Tibial nerve (tissue), 4 donors: ENCODE measurements around the gene CFAP20DC. TPM values are rescaled to one million over a fixed set of nuclear protein-coding genes. Genes with fewer than 3 reads are reported as not detected.

Source experiments
- DNase-seq, 2 donors: peaks; one replicate each; pipeline ENCODE4 v3.0.0-alpha.2; 2019; ENCODE audit warnings: low spot score in 2 of 2
- H3K27ac ChIP-seq, 4 donors: fragments of 200-600 bp; sonication (generic) in 3 of 4; one replicate each; pipeline ENCODE4 v1.5.1; 2017 to 2019; ENCODE audit warnings: mild to moderate bottlenecking in 1 of 4
- H3K27me3 ChIP-seq, 2 donors: fragments of 200-600 bp; sonication (generic) in 1 of 2; one replicate each; pipeline versions ENCODE4 v1.5.1 to v1.6.0; 2017 to 2019
- H3K36me3 ChIP-seq, 3 donors: fragments of 200-600 bp; sonication (generic); one replicate each; pipeline ENCODE4 v1.5.1; 2018 to 2019
- H3K4me1 ChIP-seq, 4 donors: fragments of 200-600 bp; sonication (generic) in 3 of 4; one replicate each; pipeline ENCODE4 v1.5.1; 2017 to 2019
- H3K4me3 ChIP-seq, 4 donors: fragments of 200-600 bp; sonication (generic) in 3 of 4; one replicate each; pipeline ENCODE4 v1.5.1; 2017 to 2019; ENCODE audit warnings: mild to moderate bottlenecking in 1 of 4, moderate library complexity in 1 of 4
- H3K9me3 ChIP-seq, 4 donors: fragments of 200-600 bp; sonication (generic) in 3 of 4; one replicate each; pipeline ENCODE4 v1.5.1; 2017 to 2019
- EP300 ChIP-seq, 2 donors: sonication (generic); formaldehyde crosslinking; IDR thresholded peaks; one replicate each; pipeline ENCODE4 v1.6.1; 2017; ENCODE audit warnings: antibody characterized with exemption in 2 of 2, mild to moderate bottlenecking in 1 of 2
- POLR2A ChIP-seq, 2 donors: fragments of 450-650 bp; IDR thresholded peaks; one replicate each; pipeline ENCODE4 v1.6.1; 2017; ENCODE audit warnings: antibody characterized with exemption in 2 of 2, mild to moderate bottlenecking in 2 of 2, moderate library complexity in 2 of 2
- WGBS, 2 donors: methylation state at CpG; one replicate each; pipeline ENCODE4 v1.1.5; 2018; 5-methylcytosine and 5-hydroxymethylcytosine counted together
- total RNA-seq, 4 donors: library from RNA; depleted of rRNA; stranded (reverse); fragments of >200 nt; gene quantifications; one replicate each; pipeline ENCODE4 v1.1.0, GENCODE V29; 2016
- TF ChIP-seq, protein P1 (sequence below), 5 experiments: fragments of 200-600 bp in 3 of 5; fragments of 450-650 bp in 2 of 5; sonication (generic) in 3 of 5; IDR thresholded peaks; one replicate each; pipeline ENCODE4 v1.5.1; 2016 to 2019; ENCODE audit warnings: antibody characterized with exemption in 5 of 5, mild to moderate bottlenecking in 3 of 5, moderate library complexity in 2 of 5

The CFAP20DC gene
- total RNA-seq, 4 donors from 2014 or later = 1.3 to 2.0 (median 1.7) TPM

DNA sequence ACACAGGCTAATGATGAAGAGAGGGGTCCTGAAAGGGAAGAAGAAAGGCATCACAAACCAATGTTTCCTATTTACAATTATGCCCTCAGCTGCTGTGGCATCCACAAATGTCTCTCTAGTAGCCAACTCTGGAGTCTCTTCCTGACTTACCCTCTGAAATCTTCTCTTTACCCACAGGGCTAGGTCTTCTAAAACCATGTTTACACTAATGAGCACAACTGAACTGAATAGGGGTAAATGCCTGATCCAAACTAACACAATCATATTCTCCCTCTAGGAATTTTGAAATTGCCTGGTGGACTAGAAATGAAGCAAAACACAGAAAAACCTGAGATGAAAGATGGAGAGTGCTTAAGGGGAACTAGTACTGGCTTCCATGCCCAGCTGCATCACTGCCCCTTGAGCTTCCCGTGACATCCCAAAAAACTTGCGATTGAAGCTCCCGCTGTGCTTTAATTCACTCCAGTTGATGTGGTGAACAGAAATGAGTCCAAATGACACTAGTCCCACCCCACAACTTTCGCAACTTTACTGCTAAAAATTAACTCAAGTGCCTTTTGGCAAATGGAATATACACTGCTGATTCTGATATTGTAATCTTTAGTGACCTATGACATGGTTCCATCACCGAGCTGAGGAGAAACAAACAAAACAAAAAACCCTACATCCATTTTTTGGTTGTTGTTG lies 32.8 kb downstream of the CFAP20DC start:
- no peaks in the 10 kb centered on the region for H3K36me3 ChIP-seq
- WGBS, 2 donors = 86 to 89% methylated on average over 5 of the region's 5 CpGs

GRCh38 chr3:59013611-59014010 lies 36.2 kb downstream of the CFAP20DC start:
- Histone ChIP-seq H3K4me1 (no peaks in the 10 kb centered on the region), H3K9me3 (no peaks in the 10 kb centered on the region), H3K27ac (no peak overlapping the region), H3K36me3 (no peaks in the 10 kb centered on the region), H3K4me3 (no peak overlapping the region), H3K27me3 (no peaks in the 10 kb centered on the region)
- WGBS, 2 donors = 76 to 83% methylated on average over 1 of the region's 1 CpG
- no peak for DNase-seq
- no peak for TF ChIP-seq EP300 (IDR thresholded peaks at IDR 0.05)
- TF ChIP-seq, protein P1, sequence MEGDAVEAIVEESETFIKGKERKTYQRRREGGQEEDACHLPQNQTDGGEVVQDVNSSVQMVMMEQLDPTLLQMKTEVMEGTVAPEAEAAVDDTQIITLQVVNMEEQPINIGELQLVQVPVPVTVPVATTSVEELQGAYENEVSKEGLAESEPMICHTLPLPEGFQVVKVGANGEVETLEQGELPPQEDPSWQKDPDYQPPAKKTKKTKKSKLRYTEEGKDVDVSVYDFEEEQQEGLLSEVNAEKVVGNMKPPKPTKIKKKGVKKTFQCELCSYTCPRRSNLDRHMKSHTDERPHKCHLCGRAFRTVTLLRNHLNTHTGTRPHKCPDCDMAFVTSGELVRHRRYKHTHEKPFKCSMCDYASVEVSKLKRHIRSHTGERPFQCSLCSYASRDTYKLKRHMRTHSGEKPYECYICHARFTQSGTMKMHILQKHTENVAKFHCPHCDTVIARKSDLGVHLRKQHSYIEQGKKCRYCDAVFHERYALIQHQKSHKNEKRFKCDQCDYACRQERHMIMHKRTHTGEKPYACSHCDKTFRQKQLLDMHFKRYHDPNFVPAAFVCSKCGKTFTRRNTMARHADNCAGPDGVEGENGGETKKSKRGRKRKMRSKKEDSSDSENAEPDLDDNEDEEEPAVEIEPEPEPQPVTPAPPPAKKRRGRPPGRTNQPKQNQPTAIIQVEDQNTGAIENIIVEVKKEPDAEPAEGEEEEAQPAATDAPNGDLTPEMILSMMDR (IDR thresholded peaks at IDR 0.05) = no peak
- no peak for TF ChIP-seq POLR2A (IDR thresholded peaks at IDR 0.05)

More for the DNA sequence above, 32.8 kb downstream of the CFAP20DC start:
- no peaks in the 10 kb centered on the region for H3K27me3 ChIP-seq
- H3K27ac ChIP-seq = no peak overlapping the region
- no peak overlapping the region for H3K4me3 ChIP-seq
- no peaks in the 10 kb centered on the region for H3K9me3 ChIP-seq
- DNase-seq = no peak
- no peaks in the 10 kb centered on the region for H3K4me1 ChIP-seq
- TF ChIP-seq EP300 (IDR thresholded peaks at IDR 0.05) = no peak
- TF ChIP-seq, protein P1 (IDR thresholded peaks at IDR 0.05) = no peak
- no peak for TF ChIP-seq POLR2A (IDR thresholded peaks at IDR 0.05)

DNA sequence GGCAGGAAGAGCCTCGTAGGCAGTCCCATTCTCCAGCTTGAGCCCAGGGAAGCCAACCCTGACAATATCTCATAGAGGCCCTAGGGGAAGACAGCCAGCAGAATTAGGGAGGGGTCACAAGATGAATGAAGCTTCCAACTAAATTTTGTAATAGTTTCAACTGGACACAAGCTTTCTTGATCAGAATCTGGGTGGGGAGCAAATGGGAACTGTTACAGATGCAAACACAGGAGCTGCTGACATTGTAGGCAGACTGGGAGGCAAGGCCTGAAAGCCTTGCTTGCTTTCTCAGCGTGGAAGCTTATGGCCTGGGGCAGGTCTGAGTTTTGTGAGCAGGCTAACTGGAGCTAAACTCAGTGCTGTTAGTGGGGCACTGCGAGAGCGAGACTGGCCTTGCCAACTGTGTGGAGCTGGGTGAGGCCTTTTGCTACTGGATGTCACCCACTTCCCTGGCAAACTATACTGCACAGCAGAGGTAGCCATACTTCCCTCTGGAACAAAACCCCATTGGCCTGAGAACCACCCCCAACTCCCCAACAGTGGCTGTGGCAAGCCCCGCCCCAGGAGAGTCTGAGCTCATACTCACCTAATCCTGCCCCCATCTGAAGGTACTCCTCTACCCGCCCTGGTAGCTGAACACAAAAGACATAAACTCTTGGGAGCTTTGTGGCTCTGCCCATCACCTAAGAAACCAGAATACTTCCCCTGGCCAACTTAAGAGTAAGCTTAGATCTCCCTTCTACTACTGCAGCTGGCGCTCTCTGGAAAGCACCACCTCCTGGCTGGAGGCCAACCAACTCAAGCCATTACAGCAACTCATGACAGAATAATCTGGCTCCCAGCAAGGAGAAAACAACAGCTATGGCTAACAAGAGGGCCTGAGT lies 42.9 kb downstream of the CFAP20DC start:
- Histone ChIP-seq H3K36me3 (no peaks in the 10 kb centered on the region), H3K4me3 (no peak overlapping the region), H3K9me3 (no peaks in the 10 kb centered on the region), H3K27ac (no peak overlapping the region), H3K4me1 (no peaks in the 10 kb centered on the region), H3K27me3 (no peaks in the 10 kb centered on the region)
- WGBS, 2 donors = 85 to 86% methylated on average over 6 to 7 of the region's 7 CpGs
- TF ChIP-seq POLR2A (IDR thresholded peaks at IDR 0.05) (no peak), EP300 (IDR thresholded peaks at IDR 0.05) (no peak)
- TF ChIP-seq, protein P1 (IDR thresholded peaks at IDR 0.05) = no peak
- no peak for DNase-seq

DNA sequence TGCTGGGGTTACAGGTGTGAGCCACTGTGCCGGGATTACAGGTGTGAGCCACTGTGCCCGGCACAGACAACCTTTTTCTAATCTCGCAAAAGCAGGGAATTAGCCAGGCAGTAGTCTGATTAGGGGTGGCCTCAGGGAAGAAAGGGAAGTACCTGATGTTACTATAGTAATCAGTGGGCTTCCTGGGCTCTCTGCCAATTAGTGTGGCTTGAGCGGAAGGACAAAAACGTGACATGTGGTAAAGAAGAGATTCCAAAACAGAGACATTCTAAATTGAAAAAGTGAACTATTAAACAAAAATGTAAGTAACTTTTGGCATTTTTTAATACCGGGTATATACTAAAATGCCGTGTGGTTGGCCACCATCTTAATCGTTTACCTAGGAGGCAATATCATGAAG lies 48.1 kb downstream of the CFAP20DC start:
- no peaks in the 10 kb centered on the region for H3K27me3 ChIP-seq
- H3K9me3 ChIP-seq = no peaks in the 10 kb centered on the region
- no peak overlapping the region for H3K27ac ChIP-seq
- no peaks in the 10 kb centered on the region for H3K36me3 ChIP-seq
- H3K4me3 ChIP-seq = no peak overlapping the region
- H3K4me1 ChIP-seq = no peaks in the 10 kb centered on the region
- no peak for DNase-seq
- 78 to 84% methylated on average over 8 of the region's 8 CpGs for WGBS, 2 donors
- TF ChIP-seq EP300 (IDR thresholded peaks at IDR 0.05) (no peak), POLR2A (IDR thresholded peaks at IDR 0.05) (no peak)
- TF ChIP-seq, protein P1 (IDR thresholded peaks at IDR 0.05) = no peak

- Histone ChIP-seq H3K27me3 (no peaks in the 10 kb centered on the region), H3K36me3 (no peaks in the 10 kb centered on the region), H3K9me3 (no peaks in the 10 kb centered on the region), H3K4me3 (no peak overlapping the region), H3K4me1 (no peaks in the 10 kb centered on the region), H3K27ac (no peak overlapping the region)
- TF ChIP-seq EP300 (IDR thresholded peaks at IDR 0.05) (no peak), POLR2A (IDR thresholded peaks at IDR 0.05) (no peak)
- TF ChIP-seq, protein P1 (IDR thresholded peaks at IDR 0.05) = no peak
- WGBS, 2 donors = 66 to 70% methylated on average over 1 of the region's 1 CpG
- DNase-seq = no peak
These were observed 50.1 kb downstream of the CFAP20DC start for GRCh38 chr3:58999774-59000160.
